Neural progenitor cell (in vitro differentiated cells): Measurements from ENCODE around the gene CLCN2. TPM values are rescaled to one million over a fixed set of nuclear protein-coding genes. Genes with fewer than 3 reads are reported as not detected.
A peak's percentile ranks its signal among the peaks of the same experiment; 100 is the strongest.

Experiments
- DNase-seq: peaks from one replicate; pipeline ENCODE4 v3.0.0-alpha.2; 2016; ENCODE audit warnings: low spot score
- H2AFZ ChIP-seq: fragments of 200-600 bp; sonication (generic); replicated peaks from 2 replicates; pipeline ENCODE4 v1.6.1; 2016; ENCODE audit warnings: antibody characterized with exemption
- H3F3A ChIP-seq: fragments of 200-600 bp; sonication (generic); 2 replicates; pipeline ENCODE4 v1.6.1; 2016; ENCODE audit warnings: antibody characterized with exemption, low read depth
- H3K27ac ChIP-seq: fragments of 200-600 bp; sonication (generic); 2 replicates; pipeline ENCODE4 v1.5.1; 2016; ENCODE audit warnings: mild to moderate bottlenecking
- H3K27me3 ChIP-seq: fragments of 200-600 bp; sonication (generic); 2 replicates; pipeline ENCODE4 v1.6.1; 2016; ENCODE audit warnings: mild to moderate bottlenecking, moderate library complexity
- H3K36me3 ChIP-seq: fragments of 200-600 bp; sonication (generic); 2 replicates; pipeline ENCODE4 v1.5.1; 2016
- H3K4me1 ChIP-seq: fragments of 200-600 bp; sonication (generic); 2 replicates; pipeline ENCODE4 v1.6.1; 2016; ENCODE audit warnings: mixed run types
- H3K4me2 ChIP-seq: fragments of 200-600 bp; sonication (generic); 2 replicates; pipeline ENCODE4 v1.6.1; 2016
- H3K4me3 ChIP-seq: fragments of 200-600 bp; sonication (generic); 2 replicates; pipeline ENCODE4 v1.5.1; 2016
- H3K79me2 ChIP-seq: fragments of 200-600 bp; sonication (generic); 2 replicates; pipeline ENCODE4 v1.6.1; 2016; ENCODE audit warnings: low read depth
- H3K9ac ChIP-seq: fragments of 200-600 bp; sonication (generic); 2 replicates; pipeline ENCODE4 v1.6.1; 2016
- H3K9me3 ChIP-seq: fragments of 200-600 bp; sonication (generic); 2 replicates; pipeline ENCODE4 v1.5.1; 2016; ENCODE audit warnings: low read depth
- H4K20me1 ChIP-seq: fragments of 200-600 bp; sonication (generic); 2 replicates; pipeline ENCODE4 v1.6.1; 2016; ENCODE audit warnings: low read depth
- H3K27ac Mint-ChIP-seq: 3 replicates; pipeline ENCODE4 v1.8.0; 2021; ENCODE audit warnings: mixed read lengths
- H3K27me3 Mint-ChIP-seq: 2 replicates; pipeline ENCODE4 v1.8.0; 2022; ENCODE audit warnings: low read depth, mild to moderate bottlenecking, inconsistent platforms, moderate library complexity, mixed read lengths; ENCODE audit not compliant: insufficient read depth
- H3K36me3 Mint-ChIP-seq: 3 replicates; pipeline ENCODE4 v1.8.0; 2021; ENCODE audit warnings: mixed read lengths
- H3K4me1 Mint-ChIP-seq: 3 replicates; pipeline ENCODE4 v1.8.0; 2021; ENCODE audit warnings: mixed read lengths
- H3K4me3 Mint-ChIP-seq: 3 replicates; pipeline ENCODE4 v1.8.0; 2021; ENCODE audit warnings: mild to moderate bottlenecking, moderate library complexity, mixed read lengths
- H3K9me3 Mint-ChIP-seq: 3 replicates; pipeline ENCODE4 v1.8.0; 2020; ENCODE audit warnings: mixed read lengths
- EZH2 ChIP-seq: fragments of 200-600 bp; sonication (generic); IDR thresholded peaks from 2 replicates; pipeline ENCODE4 v1.6.1; 2017; ENCODE audit warnings: antibody characterized with exemption, mild to moderate bottlenecking, moderate library complexity
- EZH2phosphoT487 ChIP-seq: fragments of 200-600 bp; sonication (generic); IDR thresholded peaks from 2 replicates; pipeline ENCODE4 v1.6.1; 2017; ENCODE audit warnings: antibody characterized with exemption
- total RNA-seq: library from RNA; depleted of rRNA; stranded (reverse); fragments of >200 nt; gene quantifications from 2 replicates; pipeline ENCODE4 v1.2.3, GENCODE V29; 2015; ENCODE audit warnings: low replicate concordance
- TF ChIP-seq, protein P1 (sequence below): fragments of 200-600 bp; sonication (generic); IDR thresholded peaks from 2 replicates; pipeline ENCODE4 v1.5.1; 2017; ENCODE audit warnings: antibody characterized with exemption, mild to moderate bottlenecking

Gene CLCN2
- total RNA-seq, 1 donor from 2014 or later: 16.5 TPM

DNA sequence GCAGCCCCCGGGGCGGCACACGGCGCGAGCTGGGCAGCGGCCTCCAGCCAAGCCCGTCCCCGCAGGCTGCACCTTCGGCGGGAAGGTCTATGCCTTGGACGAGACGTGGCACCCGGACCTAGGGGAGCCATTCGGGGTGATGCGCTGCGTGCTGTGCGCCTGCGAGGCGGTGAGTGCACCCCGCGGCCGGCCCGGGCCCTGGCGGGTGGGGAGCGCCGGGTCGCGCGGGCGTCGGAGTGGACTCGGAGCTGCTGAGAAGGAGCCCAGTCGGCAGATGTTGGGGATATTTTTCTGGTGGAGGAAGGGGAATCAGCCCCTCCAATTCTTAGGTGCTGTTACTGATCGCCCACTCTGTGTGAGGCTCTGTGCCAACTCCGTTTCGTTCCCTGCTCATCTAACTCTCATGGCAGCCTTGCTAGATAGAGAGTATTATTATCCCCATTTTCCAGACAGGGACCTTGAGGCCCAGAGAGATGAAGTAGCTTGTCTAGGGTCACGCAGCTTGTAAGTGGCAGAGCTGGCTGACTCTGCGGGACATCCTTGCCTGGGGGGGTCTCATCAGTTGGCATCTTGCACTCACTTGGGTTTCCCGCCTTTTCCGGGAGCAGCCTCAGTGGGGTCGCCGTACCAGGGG, 19.3 kb upstream of the CLCN2 start:
- Mint-ChIP-seq H3K4me3 (peak overlapping the region; percentile 82), H3K27me3 (peaks cover 40% of the 10 kb centered on the region), H3K27ac (no peak overlapping the region), H3K9me3 (no peaks in the 10 kb centered on the region), H3K4me1 (peaks cover 24% of the 10 kb centered on the region), H3K36me3 (no peaks in the 10 kb centered on the region)
- Histone ChIP-seq H3K4me3 (peak overlapping the region; percentile 67), H3K36me3 (no peaks in the 10 kb centered on the region), H2AFZ (peak overlapping the region; percentile 91), H3K4me2 (peak overlapping the region; percentile 88), H3K9me3 (no peaks in the 10 kb centered on the region), H3K27me3 (peaks cover 49% of the 10 kb centered on the region), H3F3A (peaks cover 32% of the 10 kb centered on the region), H3K9ac (no peak overlapping the region), H4K20me1 (peaks cover 8% of the 10 kb centered on the region), H3K79me2 (no peaks in the 10 kb centered on the region), H3K27ac (no peak overlapping the region), H3K4me1 (peaks cover 34% of the 10 kb centered on the region)
- DNase-seq: no peak
- TF ChIP-seq EZH2phosphoT487 (peak; percentile 67), EZH2 (peak; percentile 91)
- TF ChIP-seq, protein P1, sequence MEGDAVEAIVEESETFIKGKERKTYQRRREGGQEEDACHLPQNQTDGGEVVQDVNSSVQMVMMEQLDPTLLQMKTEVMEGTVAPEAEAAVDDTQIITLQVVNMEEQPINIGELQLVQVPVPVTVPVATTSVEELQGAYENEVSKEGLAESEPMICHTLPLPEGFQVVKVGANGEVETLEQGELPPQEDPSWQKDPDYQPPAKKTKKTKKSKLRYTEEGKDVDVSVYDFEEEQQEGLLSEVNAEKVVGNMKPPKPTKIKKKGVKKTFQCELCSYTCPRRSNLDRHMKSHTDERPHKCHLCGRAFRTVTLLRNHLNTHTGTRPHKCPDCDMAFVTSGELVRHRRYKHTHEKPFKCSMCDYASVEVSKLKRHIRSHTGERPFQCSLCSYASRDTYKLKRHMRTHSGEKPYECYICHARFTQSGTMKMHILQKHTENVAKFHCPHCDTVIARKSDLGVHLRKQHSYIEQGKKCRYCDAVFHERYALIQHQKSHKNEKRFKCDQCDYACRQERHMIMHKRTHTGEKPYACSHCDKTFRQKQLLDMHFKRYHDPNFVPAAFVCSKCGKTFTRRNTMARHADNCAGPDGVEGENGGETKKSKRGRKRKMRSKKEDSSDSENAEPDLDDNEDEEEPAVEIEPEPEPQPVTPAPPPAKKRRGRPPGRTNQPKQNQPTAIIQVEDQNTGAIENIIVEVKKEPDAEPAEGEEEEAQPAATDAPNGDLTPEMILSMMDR: no peak

DNA sequence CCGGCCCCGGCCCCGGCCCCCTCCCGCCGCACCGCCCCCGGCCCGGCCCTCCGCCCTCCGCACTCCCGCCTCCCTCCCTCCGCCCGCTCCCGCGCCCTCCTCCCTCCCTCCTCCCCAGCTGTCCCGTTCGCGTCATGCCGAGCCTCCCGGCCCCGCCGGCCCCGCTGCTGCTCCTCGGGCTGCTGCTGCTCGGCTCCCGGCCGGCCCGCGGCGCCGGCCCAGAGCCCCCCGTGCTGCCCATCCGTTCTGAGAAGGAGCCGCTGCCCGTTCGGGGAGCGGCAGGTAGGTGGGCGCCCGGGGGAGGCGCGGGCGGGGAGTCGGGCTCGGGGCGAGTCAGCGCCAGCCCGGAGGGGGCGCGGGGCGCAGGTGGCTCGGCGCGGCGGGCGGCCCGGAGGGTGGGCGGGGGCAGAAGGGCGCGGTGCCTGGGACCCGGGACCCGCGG, 18.8 kb upstream of the CLCN2 start:
- peaks cover 49% of the 10 kb centered on the region for H3K27me3 ChIP-seq
- Mint-ChIP-seq H3K27ac (no peak overlapping the region), H3K27me3 (peaks cover 45% of the 10 kb centered on the region)

DNA sequence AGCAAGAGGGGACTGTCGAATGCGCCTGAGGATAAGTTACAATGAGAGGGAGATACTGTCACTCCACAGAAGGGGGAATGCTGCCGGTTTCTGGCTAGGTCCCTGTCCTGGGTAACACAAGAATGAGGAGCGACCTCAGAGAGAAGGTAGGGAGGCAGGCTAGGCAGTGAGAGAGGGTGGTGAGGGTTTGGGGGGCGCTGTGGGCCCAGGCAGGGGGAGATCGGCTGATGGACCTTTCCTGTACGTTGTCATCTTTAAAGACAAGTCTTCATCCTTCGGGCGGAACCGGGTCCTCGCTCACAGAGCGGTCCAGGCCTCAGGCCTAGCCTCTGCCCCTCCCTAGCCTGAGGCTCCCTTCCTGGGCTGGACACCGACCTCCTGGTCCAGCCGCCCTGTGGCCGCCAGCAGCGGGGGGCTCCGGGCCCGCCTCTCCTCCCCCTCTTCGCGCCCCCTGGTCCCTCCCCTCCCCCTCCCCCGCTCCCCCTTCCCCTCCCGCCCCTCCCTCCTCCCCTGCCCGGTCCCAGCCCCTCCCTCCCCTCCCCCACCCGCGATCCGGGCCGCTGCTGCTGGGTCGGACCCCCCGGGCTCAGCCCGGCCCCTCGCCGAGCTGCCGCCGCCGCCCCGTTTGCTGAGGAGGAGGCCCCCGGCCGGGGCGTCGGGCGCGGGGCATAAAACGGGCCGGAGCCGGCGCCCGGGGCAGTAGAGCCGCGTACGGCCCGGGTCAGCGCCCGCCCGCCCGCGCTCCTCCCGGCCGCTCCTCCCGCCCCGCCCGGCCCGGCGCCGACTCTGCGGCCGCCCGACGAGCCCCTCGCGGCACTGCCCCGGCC, 18.2 kb upstream of the CLCN2 start, which contains the start of gene CHRD:
TSS of gene CHRD (plus strand) at position 697 of the 827 bp plus-strand sequence. CDS start 265 bp downstream, outside the sequence.
- H2AFZ ChIP-seq: peak within 1 kb of the TSS; percentile 78
- no peak within 1 kb of the TSS for H3K27ac ChIP-seq
- peaks cover 34% of the 10 kb centered on the region for H3K4me1 ChIP-seq
- H3K4me3 Mint-ChIP-seq: peak within 1 kb of the TSS; percentile 85
- H3K27me3 Mint-ChIP-seq: peaks cover 42% of the 10 kb centered on the region
- H3K9ac ChIP-seq: no peak within 1 kb of the TSS
- H3K4me1 Mint-ChIP-seq: peaks cover 24% of the 10 kb centered on the region
- H3K4me2 ChIP-seq: peak within 1 kb of the TSS; percentile 88
- peaks cover 32% of the 10 kb centered on the region for H3F3A ChIP-seq
- DNase-seq: peak; percentile 59
- peaks cover 49% of the 10 kb centered on the region for H3K27me3 ChIP-seq
- no peaks in the 10 kb centered on the region for H3K9me3 Mint-ChIP-seq
- no peak for TF ChIP-seq EZH2
- no peak for TF ChIP-seq EZH2phosphoT487
- TF ChIP-seq, protein P1: no peak
- H3K9me3 ChIP-seq: no peaks in the 10 kb centered on the region
- H3K36me3 Mint-ChIP-seq: no peaks in the 10 kb centered on the region
- H4K20me1 ChIP-seq: peaks cover 8% of the 10 kb centered on the region
- H3K36me3 ChIP-seq: no peaks in the 10 kb centered on the region
- H3K4me3 ChIP-seq: peak within 1 kb of the TSS; percentile 67
- no peaks in the 10 kb centered on the region for H3K79me2 ChIP-seq
- H3K27ac Mint-ChIP-seq: peak within 1 kb of the TSS; percentile 7

More for the DNA sequence above, 18.8 kb upstream of the CLCN2 start:
- Histone ChIP-seq H3K4me2 (peak overlapping the region; percentile 88), H2AFZ (peak overlapping the region; percentile 78), H3K9me3 (no peaks in the 10 kb centered on the region), H3K4me1 (peaks cover 34% of the 10 kb centered on the region), H3K9ac (no peak overlapping the region), H3K36me3 (no peaks in the 10 kb centered on the region), H3K4me3 (peak overlapping the region; percentile 67), H3F3A (peaks cover 32% of the 10 kb centered on the region), H3K27ac (no peak overlapping the region), H4K20me1 (peaks cover 8% of the 10 kb centered on the region), H3K79me2 (no peaks in the 10 kb centered on the region)
- DNase-seq: peak; percentile 85
- H3K36me3 Mint-ChIP-seq: no peaks in the 10 kb centered on the region
- H3K4me1 Mint-ChIP-seq: peaks cover 24% of the 10 kb centered on the region
- TF ChIP-seq EZH2 (no peak), EZH2phosphoT487 (no peak)
- TF ChIP-seq, protein P1: no peak
- no peaks in the 10 kb centered on the region for H3K9me3 Mint-ChIP-seq
- no peak overlapping the region for H3K4me3 Mint-ChIP-seq
